HepG2 (cell line): Measurements from ENCODE around the gene RBPJ. TPM values are rescaled to one million over a fixed set of nuclear protein-coding genes. Genes with fewer than 3 reads are reported as not detected.

Experiments used
- AKNA ChIP-seq: sonication (generic); formaldehyde crosslinking; IDR thresholded peaks from 2 replicates; pipeline ENCODE4 v1.4.0; 2020; ENCODE audit warnings: missing genetic modification reagents, borderline replicate concordance
- EP300 ChIP-seq, 3 experiments: sonication (generic) in 1 of 3; formaldehyde crosslinking in 1 of 3; IDR thresholded peaks; 2 replicates each; pipeline versions ENCODE4 v1.5.1 to v1.6.1; 2011 to 2020; ENCODE audit warnings: low read depth in 2 of 3, low read length in 2 of 3, borderline replicate concordance in 1 of 3, improper control_type of control experiment in 1 of 3, mild to moderate bottlenecking in 1 of 3, missing genetic modification reagents in 1 of 3, moderate library complexity in 1 of 3
- GFI1 ChIP-seq: sonication (generic); formaldehyde crosslinking; IDR thresholded peaks from 2 replicates; pipeline ENCODE4 v1.5.0; 2020; ENCODE audit warnings: missing genetic modification reagents, mild to moderate bottlenecking, borderline replicate concordance
- HNRNPLL ChIP-seq: fragments of 200-400 bp; formaldehyde crosslinking; IDR thresholded peaks from 2 replicates; pipeline ENCODE4 v1.6.1; 2017; ENCODE audit warnings: mild to moderate bottlenecking, low read depth, low read length; ENCODE audit not compliant: poor library complexity, severe bottlenecking
- IRF2 ChIP-seq: IDR thresholded peaks from 2 replicates; pipeline ENCODE4 v1.6.1; 2018; ENCODE audit warnings: missing genetic modification reagents, missing compliant biosample characterization
- KLF11 ChIP-seq: IDR thresholded peaks from 2 replicates; pipeline ENCODE4 v1.6.1; 2016; ENCODE audit warnings: missing compliant biosample characterization
- LBX2 ChIP-seq: sonication (generic); formaldehyde crosslinking; IDR thresholded peaks from 2 replicates; pipeline ENCODE4 v1.5.0; 2020; ENCODE audit warnings: missing genetic modification reagents, mild to moderate bottlenecking, borderline replicate concordance
- MAX ChIP-seq: IDR thresholded peaks from 2 replicates; pipeline ENCODE4 v1.6.1; 2012; ENCODE audit warnings: inconsistent platforms
- PRDM10 ChIP-seq: sonication (generic); formaldehyde crosslinking; IDR thresholded peaks from 2 replicates; pipeline ENCODE4 v1.4.0; 2020; ENCODE audit warnings: low read depth, missing genetic modification reagents
- RFXANK ChIP-seq: IDR thresholded peaks from 2 replicates; pipeline ENCODE4 v1.6.1; 2016
- ZNF160 ChIP-seq: sonication (generic); formaldehyde crosslinking; IDR thresholded peaks from 2 replicates; pipeline ENCODE4 v1.8.0; 2022; ENCODE audit warnings: mild to moderate bottlenecking, inconsistent platforms, missing genetic modification reagents
- ZNF547 ChIP-seq: sonication (generic); formaldehyde crosslinking; IDR thresholded peaks from 2 replicates; pipeline ENCODE4 v1.5.1; 2020; ENCODE audit warnings: mild to moderate bottlenecking, missing genetic modification reagents
- ZNF687 ChIP-seq: sonication (generic); formaldehyde crosslinking; IDR thresholded peaks from 2 replicates; pipeline ENCODE4 v1.5.1; 2020; ENCODE audit warnings: mild to moderate bottlenecking, missing genetic modification reagents, moderate library complexity
- polyA plus RNA-seq, 8 experiments: library from polyadenylated mRNA; depleted of rRNA in 3 of 8; stranded (reverse) in 7 of 8; unstranded in 1 of 8; fragments of >200 nt; fragmentation: Illumina TruSeq in 4 of 8; extraction: Trizol in 4 of 8; gene quantifications; 2 replicates each; pipeline versions ENCODE4 v1.2.1 to v1.2.3, GENCODE V29; 2011 to 2016; ENCODE audit warnings: low read depth in 4 of 8, missing spikeins in 1 of 8, mixed read lengths in 1 of 8; ENCODE audit not compliant: insufficient read depth in 1 of 8
- total RNA-seq, 5 experiments: library from RNA; depleted of rRNA; stranded (reverse); fragments of >200 nt; fragmentation: Illumina TruSeq; extraction: Trizol; gene quantifications; 2 replicates each; pipeline ENCODE4 v1.2.3, GENCODE V29; 2016; ENCODE audit warnings: low read depth in 1 of 5

Gene RBPJ
- total and polyA plus RNA-seq, 2 of the 13 experiments (the other 11 are each of a cell fraction or from before 2014, with no cell fraction given), result 25.9 to 33.2 TPM

- TF ChIP-seq AKNA (CRISPR knock-in tag) (no peak), RFXANK (CRISPR knock-in tag) (no peak), GFI1 (CRISPR knock-in tag) (0 out of 2 replicates have a peak, but pooled peaks have one; percentile 38), ZNF160 (CRISPR knock-in tag) (no peak), IRF2 (CRISPR knock-in tag) (0 out of 2 replicates have a peak, but pooled peaks have one; percentile 55), LBX2 (CRISPR knock-in tag) (peak; percentile 11; the same call in 1 of the 2 replicates), HNRNPLL (peak; percentile 87), KLF11 (CRISPR knock-in tag) (no peak), ZNF547 (no peak), ZNF687 (CRISPR knock-in tag) (peak; percentile 80), MAX (peak; percentile 95), EP300 (IDR thresholded peaks at IDR 0.05; ENCODE audit: low read depth in 2 of 2, low read length in 2 of 2) (peak in 1 of 2 experiments; percentile 40; a peak in 2 of 4 replicates), EP300 (CRISPR knock-in tag; IDR thresholded peaks at IDR 0.05; ENCODE audit: borderline replicate concordance) (no peak), PRDM10 (CRISPR knock-in tag) (peak; percentile 48; the same call in 1 of the 2 replicates)
Observed at GRCh38 chr4:26319467-26319948, 1.3 kb upstream of the RBPJ start (continued).
